WTC11 (cell line): ENCODE results near the gene AP5Z1.

Source experiments
- CREB1 ChIP-seq: sonication (generic); formaldehyde crosslinking; IDR thresholded peaks from 2 replicates; pipeline ENCODE4 v1.8.0; 2023; ENCODE audit warnings: mild to moderate bottlenecking, missing genetic modification reagents
- FOXK1 ChIP-seq: sonication (generic); formaldehyde crosslinking; IDR thresholded peaks from 2 replicates; pipeline ENCODE4 v1.8.0; 2022; ENCODE audit warnings: mild to moderate bottlenecking, moderate library complexity, missing genetic modification reagents
- GABPB1 ChIP-seq: sonication (generic); formaldehyde crosslinking; IDR thresholded peaks from 2 replicates; pipeline ENCODE4 v1.8.1; 2023; ENCODE audit warnings: mild to moderate bottlenecking, missing genetic modification reagents
- IRF1 ChIP-seq: sonication (generic); formaldehyde crosslinking; IDR thresholded peaks from 2 replicates; pipeline ENCODE4 v1.8.0; 2023; ENCODE audit warnings: missing genetic modification reagents
- NR3C1 ChIP-seq: sonication (generic); formaldehyde crosslinking; conservative IDR thresholded peaks from 2 replicates; pipeline ENCODE4 v1.8.1; 2023; ENCODE audit warnings: low read depth, mild to moderate bottlenecking, missing genetic modification reagents
- ZNF317 ChIP-seq: sonication (generic); formaldehyde crosslinking; IDR thresholded peaks from 2 replicates; pipeline ENCODE4 v1.8.1; 2023; ENCODE audit warnings: low read depth, mild to moderate bottlenecking, moderate library complexity, missing genetic modification reagents, borderline replicate concordance
- TF ChIP-seq, protein P1 (sequence below): fragments of 200-600 bp; IDR thresholded peaks from 2 replicates; pipeline ENCODE4 v1.8.0; 2022; ENCODE audit warnings: antibody characterized with exemption
- TF ChIP-seq, protein P2 (sequence below): sonication (generic); formaldehyde crosslinking; IDR thresholded peaks from 2 replicates; pipeline ENCODE4 v1.8.1; 2023; ENCODE audit warnings: mild to moderate bottlenecking, missing genetic modification reagents

DNA sequence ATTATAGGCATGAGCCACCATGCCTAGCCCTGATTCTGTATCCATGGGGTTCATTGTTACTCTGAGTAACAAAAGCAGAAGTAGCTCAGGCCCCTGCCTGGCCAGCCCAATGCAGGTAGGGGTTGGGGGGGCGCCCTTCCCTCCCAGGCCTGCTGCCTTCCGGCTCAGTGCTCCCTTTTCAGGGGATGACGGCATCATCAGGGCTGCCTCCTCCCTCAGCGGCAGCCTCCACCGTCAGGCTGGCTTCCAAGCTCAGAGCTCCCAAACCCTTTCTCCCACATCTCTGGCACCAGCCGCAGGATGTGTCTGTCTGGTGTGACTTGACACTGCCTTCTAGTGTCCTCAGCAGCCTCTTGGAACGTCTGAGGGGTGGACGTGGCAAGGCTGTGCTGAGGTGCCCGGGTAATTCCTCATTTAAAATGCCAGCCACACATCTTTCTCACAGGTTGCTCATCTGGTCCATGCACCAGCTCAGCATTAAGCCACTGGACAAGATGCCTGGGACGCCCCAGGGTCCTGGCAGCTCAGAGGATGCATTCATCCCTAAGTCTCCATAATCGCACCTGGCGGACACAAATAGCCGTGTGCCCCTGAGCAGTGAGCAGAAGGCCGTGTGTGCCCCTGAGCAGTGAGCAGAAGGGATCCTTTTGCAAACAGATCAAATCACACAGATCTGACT, 48.2 kb downstream of the AP5Z1 start:
- TF ChIP-seq ZNF317 (CRISPR knock-in tag) (no peak), CREB1 (CRISPR knock-in tag) (no peak), NR3C1 (CRISPR knock-in tag) (no peak), IRF1 (CRISPR knock-in tag) (no peak), GABPB1 (CRISPR knock-in tag) (no peak), FOXK1 (no peak)
- TF ChIP-seq, protein P1, sequence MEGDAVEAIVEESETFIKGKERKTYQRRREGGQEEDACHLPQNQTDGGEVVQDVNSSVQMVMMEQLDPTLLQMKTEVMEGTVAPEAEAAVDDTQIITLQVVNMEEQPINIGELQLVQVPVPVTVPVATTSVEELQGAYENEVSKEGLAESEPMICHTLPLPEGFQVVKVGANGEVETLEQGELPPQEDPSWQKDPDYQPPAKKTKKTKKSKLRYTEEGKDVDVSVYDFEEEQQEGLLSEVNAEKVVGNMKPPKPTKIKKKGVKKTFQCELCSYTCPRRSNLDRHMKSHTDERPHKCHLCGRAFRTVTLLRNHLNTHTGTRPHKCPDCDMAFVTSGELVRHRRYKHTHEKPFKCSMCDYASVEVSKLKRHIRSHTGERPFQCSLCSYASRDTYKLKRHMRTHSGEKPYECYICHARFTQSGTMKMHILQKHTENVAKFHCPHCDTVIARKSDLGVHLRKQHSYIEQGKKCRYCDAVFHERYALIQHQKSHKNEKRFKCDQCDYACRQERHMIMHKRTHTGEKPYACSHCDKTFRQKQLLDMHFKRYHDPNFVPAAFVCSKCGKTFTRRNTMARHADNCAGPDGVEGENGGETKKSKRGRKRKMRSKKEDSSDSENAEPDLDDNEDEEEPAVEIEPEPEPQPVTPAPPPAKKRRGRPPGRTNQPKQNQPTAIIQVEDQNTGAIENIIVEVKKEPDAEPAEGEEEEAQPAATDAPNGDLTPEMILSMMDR, result no peak
- TF ChIP-seq, protein P2, sequence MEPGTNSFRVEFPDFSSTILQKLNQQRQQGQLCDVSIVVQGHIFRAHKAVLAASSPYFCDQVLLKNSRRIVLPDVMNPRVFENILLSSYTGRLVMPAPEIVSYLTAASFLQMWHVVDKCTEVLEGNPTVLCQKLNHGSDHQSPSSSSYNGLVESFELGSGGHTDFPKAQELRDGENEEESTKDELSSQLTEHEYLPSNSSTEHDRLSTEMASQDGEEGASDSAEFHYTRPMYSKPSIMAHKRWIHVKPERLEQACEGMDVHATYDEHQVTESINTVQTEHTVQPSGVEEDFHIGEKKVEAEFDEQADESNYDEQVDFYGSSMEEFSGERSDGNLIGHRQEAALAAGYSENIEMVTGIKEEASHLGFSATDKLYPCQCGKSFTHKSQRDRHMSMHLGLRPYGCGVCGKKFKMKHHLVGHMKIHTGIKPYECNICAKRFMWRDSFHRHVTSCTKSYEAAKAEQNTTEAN, result no peak
